Naive thymus-derived CD8-positive, alpha-beta T cell (primary cell): ENCODE measurements around the gene PRRX2. TPM values are rescaled to one million over a fixed set of nuclear protein-coding genes. Genes with fewer than 3 reads are reported as not detected.

Source experiments
- ATAC-seq, 2 donors: fragments of 150-1000 bp; cut with Tn5 transposase in 1 of 2; sonication (Bioruptor Pico), chemical (Tn5 transposase) in 1 of 2; 1 replicate in 1 of 2; 2 replicates in 1 of 2; pipeline ENCODE4 v1.10.0; 2021; ENCODE audit warnings: mild to moderate bottlenecking in 2 of 2, moderate library complexity in 2 of 2
- POLR2A ChIA-PET: fragments of 350-600 bp; sonication (Branson Sonifier 250); formaldehyde crosslinking; loops from one replicate; lab custom pipeline; 2021; ENCODE audit warnings: antibody characterized with exemption; lab: Charles Lee
- DNase-seq, 10 donors: peaks; one replicate each; pipeline versions ENCODE4 v3.0.0 to v3.0.0-alpha.2; 2020 to 2022
- H3K27ac Mint-ChIP-seq, 10 donors: one replicate each; pipeline ENCODE4 v1.8.0; 2020 to 2022; ENCODE audit warnings: mild to moderate bottlenecking in 10 of 10, mixed read lengths in 10 of 10, moderate library complexity in 4 of 10, inconsistent platforms in 1 of 10
- H3K27me3 Mint-ChIP-seq, 5 donors: one replicate each; pipeline ENCODE4 v1.8.0; 2021 to 2022; ENCODE audit warnings: mixed read lengths in 5 of 5
- H3K36me3 Mint-ChIP-seq, 3 donors: one replicate each; pipeline ENCODE4 v1.8.0; 2020 to 2022; ENCODE audit warnings: mixed read lengths in 3 of 3, mild to moderate bottlenecking in 2 of 3, inconsistent platforms in 1 of 3
- H3K4me1 Mint-ChIP-seq, 4 donors: one replicate each; pipeline ENCODE4 v1.8.0; 2021 to 2022; ENCODE audit warnings: mixed read lengths in 4 of 4
- H3K4me3 Mint-ChIP-seq, 10 donors: one replicate each; pipeline ENCODE4 v1.8.0; 2020 to 2022; ENCODE audit warnings: mild to moderate bottlenecking in 10 of 10, mixed read lengths in 10 of 10, moderate library complexity in 6 of 10, inconsistent platforms in 1 of 10
- H3K9me3 Mint-ChIP-seq, 9 donors: one replicate each; pipeline ENCODE4 v1.8.0; 2020 to 2022; ENCODE audit warnings: mixed read lengths in 9 of 9, mild to moderate bottlenecking in 3 of 9, inconsistent platforms in 1 of 9, moderate library complexity in 1 of 9
- polyA plus RNA-seq, 3 donors: library from polyadenylated mRNA; unstranded; fragments of 300-500 nt; fragmentation: Illumina TruSeq; gene quantifications; one replicate each; pipeline ENCODE4 v1.2.3, GENCODE V29; 2021
- total RNA-seq, 8 experiments: library from RNA in 2 of 8; stranded (reverse) in 2 of 8; gene quantifications; one replicate each; pipeline ENCODE4 v1.2.3 and lab custom pipeline; 2021 to 2026

Gene PRRX2
- total and polyA plus RNA-seq, 5 experiments from 2014 or later: not detected

- H3K4me1 Mint-ChIP-seq: no peaks in the 10 kb centered on the region
- no peaks in the 10 kb centered on the region for H3K36me3 Mint-ChIP-seq
- ATAC-seq (no peak), DNase-seq (no peak)
- no peak overlapping the region for H3K27ac Mint-ChIP-seq
- H3K27me3 Mint-ChIP-seq: peaks cover 0 to 4% (median 0%) of the 10 kb centered on the region in 5 donors
- POLR2A ChIA-PET: no interaction called here
- no peak overlapping the region for H3K4me3 Mint-ChIP-seq
- no peaks in the 10 kb centered on the region for H3K9me3 Mint-ChIP-seq
These were observed 23.0 kb downstream of the PRRX2 start for GRCh38 chr9:129688285-129689043.

DNA sequence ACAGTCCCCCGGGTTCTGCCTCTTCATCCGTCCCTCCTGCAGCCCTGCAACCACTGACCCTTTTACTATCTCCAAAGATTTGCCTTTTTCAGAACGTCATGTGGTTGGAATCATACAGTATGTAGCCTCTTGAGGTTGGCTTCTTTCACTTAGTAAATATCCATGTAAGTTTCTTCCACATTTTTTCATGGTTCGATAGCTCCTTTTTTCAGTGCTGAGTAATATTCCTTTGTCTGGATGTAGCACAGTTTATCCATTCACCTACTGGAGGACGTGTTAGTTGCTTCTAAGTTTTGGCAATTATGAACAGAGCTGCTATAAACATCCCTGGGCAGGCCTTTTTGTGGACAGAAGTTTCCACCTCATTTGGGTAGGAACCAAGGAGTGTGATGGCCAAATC is 27.1 kb downstream of the PRRX2 start:
- H3K27me3 Mint-ChIP-seq: peaks cover 9 to 35% (median 22%) of the 10 kb centered on the region in 5 donors
- H3K4me1 Mint-ChIP-seq: peaks cover 3 to 5% (median 4%) of the 10 kb centered on the region in 4 donors
- H3K36me3 Mint-ChIP-seq: peaks cover 0 to 2% (median 0%) of the 10 kb centered on the region in 3 donors
- no peak for ATAC-seq
- POLR2A ChIA-PET: no interaction called here
- H3K4me3 Mint-ChIP-seq: no peak overlapping the region
- H3K27ac Mint-ChIP-seq: no peak overlapping the region
- no peak for DNase-seq
- H3K9me3 Mint-ChIP-seq: no peaks in the 10 kb centered on the region

- POLR2A ChIA-PET: no interaction called here
- Mint-ChIP-seq H3K27me3 (peaks cover 9 to 35% (median 24%) of the 10 kb centered on the region in 5 donors), H3K4me1 (peaks cover 3 to 5% (median 4%) of the 10 kb centered on the region in 4 donors)
These were observed 28.3 kb downstream of the PRRX2 start for GRCh38 chr9:129693741-129694140.

DNA sequence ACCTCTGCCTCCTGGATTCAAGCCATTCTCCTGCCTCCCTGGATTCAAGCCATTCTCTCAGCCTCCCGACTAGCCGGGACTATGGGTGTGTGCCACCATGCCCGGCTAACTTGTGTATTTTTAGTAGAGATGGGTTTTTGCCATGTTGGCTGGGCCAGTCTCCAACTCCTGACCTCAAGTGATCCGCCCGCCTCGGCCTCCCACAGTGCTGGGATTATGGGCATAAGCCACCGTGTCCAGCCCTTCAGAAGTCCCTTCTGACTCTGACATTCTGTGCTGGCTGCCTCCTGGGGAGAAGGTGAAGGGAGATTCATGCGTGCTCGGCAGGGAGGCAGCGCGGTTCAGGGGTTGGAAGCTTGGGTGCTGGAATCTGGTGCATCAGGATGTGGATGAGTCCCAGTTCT is 28.8 kb downstream of the PRRX2 start:
- Mint-ChIP-seq H3K36me3 (peaks cover 0 to 2% (median 0%) of the 10 kb centered on the region in 3 donors), H3K9me3 (no peaks in the 10 kb centered on the region), H3K4me1 (peaks cover 3 to 5% (median 4%) of the 10 kb centered on the region in 4 donors), H3K4me3 (no peak overlapping the region), H3K27me3 (peaks cover 8 to 35% (median 26%) of the 10 kb centered on the region in 5 donors), H3K27ac (peak overlapping the region in 1 of 10 donors; percentile 3)
- ATAC-seq: no peak
- no peak for DNase-seq
- POLR2A ChIA-PET: no interaction called here

More at GRCh38 chr9:129693741-129694140, 28.3 kb downstream of the PRRX2 start:
- H3K9me3 Mint-ChIP-seq: no peaks in the 10 kb centered on the region
- H3K27ac Mint-ChIP-seq: no peak overlapping the region
- ATAC-seq (no peak), DNase-seq (no peak)
- peaks cover 0 to 2% (median 0%) of the 10 kb centered on the region in 3 donors for H3K36me3 Mint-ChIP-seq
- no peak overlapping the region for H3K4me3 Mint-ChIP-seq

- peak overlapping the region in 1 of 10 donors; percentile 53 for H3K4me3 Mint-ChIP-seq
- ATAC-seq: no peak
- H3K27ac Mint-ChIP-seq: no peak overlapping the region
- H3K36me3 Mint-ChIP-seq: peaks cover 0 to 2% (median 0%) of the 10 kb centered on the region in 3 donors
- peaks cover 11 to 47% (median 30%) of the 10 kb centered on the region in 5 donors for H3K27me3 Mint-ChIP-seq
- H3K9me3 Mint-ChIP-seq: no peaks in the 10 kb centered on the region
- no peak for DNase-seq
- H3K4me1 Mint-ChIP-seq: peaks cover 3 to 5% (median 4%) of the 10 kb centered on the region in 4 donors
- POLR2A ChIA-PET: interaction anchor here (0.7 kb wide), 1 partner anchor 707 kb away, joined by 4 read pairs; no protein-coding TSS in a partner anchor
These were observed 30.4 kb downstream of the PRRX2 start for GRCh38 chr9:129695870-129696269.

DNA sequence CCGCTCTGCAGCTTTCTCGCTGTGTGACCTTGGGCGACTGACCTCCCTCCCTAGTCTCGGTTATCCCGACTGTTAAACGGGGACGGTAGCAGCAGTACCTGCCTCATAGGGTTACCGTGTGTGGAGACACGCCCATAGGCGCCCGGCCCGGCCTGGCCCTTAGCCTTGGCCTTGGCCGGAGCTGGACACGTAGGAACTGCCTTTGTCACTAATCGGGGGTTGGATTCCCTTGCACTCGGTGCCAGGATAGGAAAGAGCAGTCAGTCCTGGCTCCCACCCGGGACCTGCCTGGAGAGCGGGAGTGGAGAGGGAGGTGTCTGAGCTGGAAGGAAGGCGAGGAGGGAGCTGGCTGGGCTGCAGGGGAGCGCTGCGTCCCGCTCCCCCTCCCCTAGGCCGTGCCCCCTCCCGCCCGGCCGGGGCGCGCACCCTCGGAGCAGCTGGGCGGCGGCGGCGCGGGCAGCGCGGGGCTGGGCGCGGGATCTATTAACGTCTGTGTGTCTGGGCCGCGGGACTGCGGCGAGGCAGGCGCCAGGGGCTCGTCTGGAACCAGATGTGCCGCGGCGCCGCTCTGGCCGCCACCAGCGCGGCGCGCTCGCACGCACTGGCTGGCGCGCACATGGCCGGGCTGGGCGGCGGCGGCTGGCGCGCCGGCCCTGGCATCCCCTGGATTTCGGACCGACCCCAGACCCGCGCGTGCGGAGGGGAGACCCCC is 31.7 kb downstream of the PRRX2 start:
- Mint-ChIP-seq H3K9me3 (no peaks in the 10 kb centered on the region), H3K27me3 (peaks cover 11 to 48% (median 33%) of the 10 kb centered on the region in 5 donors), H3K4me3 (peak overlapping the region in 7 of 10 donors; percentile 11 to 85 (median 44)), H3K36me3 (peaks cover 0 to 2% (median 0%) of the 10 kb centered on the region in 3 donors), H3K4me1 (peaks cover 3 to 5% (median 4%) of the 10 kb centered on the region in 4 donors), H3K27ac (peak overlapping the region in 1 of 10 donors; percentile 86)
- POLR2A ChIA-PET: no interaction called here
- ATAC-seq: no peak
- DNase-seq: no peak

DNA sequence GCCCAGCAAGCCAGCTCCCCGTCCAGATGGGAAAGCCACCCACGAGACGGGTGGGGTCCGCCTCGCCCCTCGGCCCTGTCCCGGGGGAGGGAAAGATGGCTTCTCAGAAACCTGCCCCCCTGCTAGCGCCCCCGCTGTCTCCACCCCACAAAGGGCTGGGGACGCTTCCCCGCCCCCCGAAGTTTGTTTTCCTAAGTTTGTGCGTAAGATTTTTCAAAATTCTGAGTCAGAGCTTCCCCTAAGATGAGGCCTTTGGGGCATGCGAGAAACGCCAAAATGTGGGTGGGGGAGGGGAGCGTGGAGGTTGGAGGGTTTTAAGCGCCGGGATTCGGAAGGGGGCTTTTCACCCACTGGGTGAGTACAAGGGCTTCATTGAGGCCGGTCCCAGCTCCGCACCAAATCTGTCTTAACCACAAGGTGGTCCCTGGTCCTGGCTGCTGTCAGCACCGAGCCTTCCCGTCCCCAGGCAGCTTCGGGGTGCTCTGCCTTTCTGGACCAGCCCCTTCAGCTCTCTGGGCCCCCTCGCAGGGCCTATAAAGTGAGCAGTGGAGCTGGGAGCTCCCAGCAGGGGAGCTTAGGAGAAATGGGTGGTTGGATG is 32.3 kb downstream of the PRRX2 start:
- peaks cover 11 to 48% (median 35%) of the 10 kb centered on the region in 5 donors for H3K27me3 Mint-ChIP-seq
- ATAC-seq (no peak), DNase-seq (no peak)
- peak overlapping the region in 2 of 10 donors; percentile 25 to 39 for H3K4me3 Mint-ChIP-seq
- peaks cover 0 to 2% (median 0%) of the 10 kb centered on the region in 3 donors for H3K36me3 Mint-ChIP-seq
- H3K4me1 Mint-ChIP-seq: peaks cover 3 to 5% (median 4%) of the 10 kb centered on the region in 4 donors
- POLR2A ChIA-PET: no interaction called here
- H3K27ac Mint-ChIP-seq: peak overlapping the region in 1 of 10 donors; percentile 19
- no peaks in the 10 kb centered on the region for H3K9me3 Mint-ChIP-seq

DNA sequence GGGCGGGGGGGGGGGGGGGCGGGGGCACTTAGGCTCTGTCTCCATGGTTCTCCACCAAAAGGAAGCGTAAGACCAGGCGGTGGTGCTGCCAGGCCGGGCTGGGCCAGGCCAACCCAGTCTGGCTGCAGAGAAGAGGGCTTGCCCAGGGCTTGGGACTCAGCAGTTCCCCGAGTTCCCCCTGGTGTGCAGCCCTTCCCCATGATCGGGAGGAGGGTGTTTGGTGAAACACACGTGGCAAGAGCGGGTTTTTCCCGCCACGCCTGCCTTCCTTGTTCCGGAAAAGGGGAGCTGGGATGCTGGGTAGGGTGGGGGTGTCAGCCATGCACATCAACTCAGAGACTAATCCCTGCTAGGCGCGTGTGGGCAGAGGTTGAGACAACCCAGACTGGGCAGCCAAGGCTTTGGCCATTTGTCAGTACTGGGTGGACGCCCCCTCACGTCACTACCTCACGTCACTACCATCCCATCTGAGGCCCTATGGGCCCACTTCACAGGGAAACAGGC is 32.9 kb downstream of the PRRX2 start:
- peaks cover 9 to 48% (median 35%) of the 10 kb centered on the region in 5 donors for H3K27me3 Mint-ChIP-seq
- POLR2A ChIA-PET: no interaction called here
- H3K4me3 Mint-ChIP-seq: no peak overlapping the region
- H3K27ac Mint-ChIP-seq: no peak overlapping the region
- H3K4me1 Mint-ChIP-seq: peaks cover 3 to 5% (median 4%) of the 10 kb centered on the region in 4 donors
- H3K36me3 Mint-ChIP-seq: peaks cover 0 to 2% (median 0%) of the 10 kb centered on the region in 3 donors
- H3K9me3 Mint-ChIP-seq: no peaks in the 10 kb centered on the region
- ATAC-seq (no peak), DNase-seq (no peak)

DNA sequence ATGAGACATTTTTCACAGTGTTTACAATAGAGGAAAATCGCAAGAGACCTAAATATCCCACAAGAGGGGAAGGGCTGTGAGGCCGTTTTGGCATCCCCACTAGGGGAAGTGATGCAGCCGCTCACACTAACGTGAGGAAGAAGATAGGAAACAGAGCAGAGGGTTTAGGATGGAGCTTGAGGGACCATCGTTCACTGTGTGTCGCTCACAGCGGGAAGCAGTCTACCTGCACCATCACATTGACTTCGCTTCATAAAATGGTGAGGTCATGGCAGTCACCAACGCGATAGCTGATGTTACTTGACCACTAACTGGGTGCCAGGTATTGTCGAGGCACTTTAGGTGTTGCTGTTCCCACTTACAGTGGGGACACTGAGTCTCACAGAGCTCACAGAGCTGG is 35.6 kb downstream of the PRRX2 start:
- DNase-seq: no peak
- peaks cover 0 to 2% (median 0%) of the 10 kb centered on the region in 3 donors for H3K36me3 Mint-ChIP-seq
- no peaks in the 10 kb centered on the region for H3K9me3 Mint-ChIP-seq
- peaks cover 2 to 5% (median 3%) of the 10 kb centered on the region in 4 donors for H3K4me1 Mint-ChIP-seq
- H3K4me3 Mint-ChIP-seq: no peak overlapping the region
- ATAC-seq: no peak
- peak overlapping the region in 1 of 10 donors; percentile 40 for H3K27ac Mint-ChIP-seq
- POLR2A ChIA-PET: no interaction called here
- H3K27me3 Mint-ChIP-seq: peaks cover 7 to 35% (median 18%) of the 10 kb centered on the region in 5 donors

GRCh38 chr9:129701549-129701948 is 36.1 kb downstream of the PRRX2 start:
- POLR2A ChIA-PET: no interaction called here
- Mint-ChIP-seq H3K27me3 (peaks cover 7 to 31% (median 17%) of the 10 kb centered on the region in 5 donors), H3K9me3 (no peaks in the 10 kb centered on the region), H3K36me3 (peaks cover 0 to 2% (median 0%) of the 10 kb centered on the region in 3 donors), H3K4me3 (no peak overlapping the region), H3K4me1 (peaks cover 2 to 5% (median 3%) of the 10 kb centered on the region in 4 donors), H3K27ac (no peak overlapping the region)
- ATAC-seq: no peak
- DNase-seq: no peak

DNA sequence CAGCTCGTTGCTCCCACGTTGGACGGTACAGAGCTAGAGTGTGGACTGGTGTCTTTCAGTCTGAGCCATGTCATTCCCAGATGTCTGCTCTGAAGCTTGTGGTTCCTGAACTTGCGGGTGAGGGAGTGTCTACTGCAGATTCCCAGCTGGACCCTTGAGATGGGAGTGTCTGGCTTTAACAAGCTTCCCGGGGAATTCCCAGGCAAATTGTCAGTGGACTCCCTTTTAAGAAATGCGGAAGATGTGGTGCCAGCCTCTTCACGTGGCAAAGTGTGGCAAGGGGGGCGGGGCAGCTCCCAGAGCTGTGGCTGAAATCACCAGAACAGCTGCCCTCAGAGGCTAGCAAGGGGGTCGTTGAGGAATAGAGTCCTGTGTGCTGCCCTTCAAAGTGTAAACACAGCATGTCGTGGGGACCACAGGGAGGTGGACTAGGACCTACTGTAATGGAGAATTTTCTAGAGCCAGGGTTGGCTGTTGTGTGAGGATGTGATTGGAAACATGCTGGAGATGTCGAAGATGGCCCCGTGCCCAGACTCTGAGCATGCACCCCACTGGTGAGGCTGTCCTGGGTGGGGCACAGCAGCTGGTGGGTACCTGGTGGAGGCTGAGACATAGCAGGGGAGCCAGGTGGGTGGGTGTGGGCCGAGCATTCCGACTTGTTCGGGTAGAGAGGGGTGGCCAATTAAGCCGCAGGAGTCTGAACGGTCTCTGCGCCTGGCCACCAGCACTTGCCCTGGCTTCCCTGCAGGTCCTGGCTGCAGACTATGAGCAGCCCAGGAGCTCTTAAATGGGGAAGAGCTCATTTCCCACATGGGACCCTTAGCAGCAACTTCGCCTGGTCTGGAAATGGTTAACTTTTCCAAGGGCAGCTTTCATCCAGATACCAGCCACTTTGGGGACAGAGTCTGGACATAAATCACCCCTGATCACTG is 37.4 kb downstream of the PRRX2 start:
- POLR2A ChIA-PET: no interaction called here
- ATAC-seq: no peak
- no peak overlapping the region for H3K4me3 Mint-ChIP-seq
- H3K4me1 Mint-ChIP-seq: no peaks in the 10 kb centered on the region
- no peak overlapping the region for H3K27ac Mint-ChIP-seq
- H3K27me3 Mint-ChIP-seq: peaks cover 0 to 26% (median 12%) of the 10 kb centered on the region in 5 donors
- no peaks in the 10 kb centered on the region for H3K9me3 Mint-ChIP-seq
- DNase-seq: no peak
- no peaks in the 10 kb centered on the region for H3K36me3 Mint-ChIP-seq
